CD1c-positive myeloid dendritic cell (primary cell): ENCODE measurements around the gene SSH3.

Experiments used
- DNase-seq: peaks from one replicate; pipeline ENCODE4 v3.0.0-alpha.2; 2016; ENCODE audit errors: extremely low spot score

Gene SSH3

DNA sequence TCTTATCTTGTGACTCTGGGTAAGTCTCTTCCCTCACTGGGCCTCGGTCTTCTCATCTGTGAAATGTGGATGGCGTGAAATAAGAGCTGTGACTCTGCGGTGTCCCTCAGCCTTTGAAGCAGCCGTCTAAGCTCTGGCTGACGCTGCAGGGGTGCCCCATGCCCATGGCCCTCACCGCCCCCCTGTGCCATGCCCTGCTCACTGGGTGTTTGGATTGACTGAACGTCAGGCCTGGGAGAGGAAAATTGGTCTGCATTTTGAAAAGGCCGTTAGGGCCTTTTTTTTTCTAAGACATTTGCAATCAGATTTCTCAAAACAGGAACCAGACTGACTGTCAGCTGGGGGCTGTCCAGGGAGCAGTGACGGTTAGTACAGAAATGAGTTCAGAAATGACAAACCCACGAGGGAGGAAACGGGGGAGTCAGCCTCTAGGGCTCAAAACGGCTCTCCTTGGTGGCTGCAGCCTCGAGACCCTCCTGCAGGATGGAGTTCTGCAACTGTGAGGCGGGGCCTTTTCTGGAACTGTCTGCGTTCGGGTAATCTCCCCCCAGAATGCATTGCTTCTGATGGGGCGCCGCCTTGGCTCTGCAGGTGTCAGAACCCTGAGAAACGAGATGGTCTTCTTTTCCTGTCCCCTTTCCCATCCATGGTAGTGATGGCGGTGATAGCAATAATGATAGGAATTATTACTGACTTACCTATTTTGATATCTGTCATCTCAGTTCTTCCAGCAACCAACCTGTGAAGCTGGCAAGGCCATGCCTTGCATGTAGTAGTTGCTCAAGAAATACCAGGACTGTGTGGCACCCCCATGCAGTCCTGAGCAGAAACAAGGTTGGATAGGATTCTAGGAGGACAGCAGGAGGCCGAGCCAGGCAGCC, 35.0 kb upstream of the SSH3 start:
- DNase-seq: peak; percentile 95

DNA sequence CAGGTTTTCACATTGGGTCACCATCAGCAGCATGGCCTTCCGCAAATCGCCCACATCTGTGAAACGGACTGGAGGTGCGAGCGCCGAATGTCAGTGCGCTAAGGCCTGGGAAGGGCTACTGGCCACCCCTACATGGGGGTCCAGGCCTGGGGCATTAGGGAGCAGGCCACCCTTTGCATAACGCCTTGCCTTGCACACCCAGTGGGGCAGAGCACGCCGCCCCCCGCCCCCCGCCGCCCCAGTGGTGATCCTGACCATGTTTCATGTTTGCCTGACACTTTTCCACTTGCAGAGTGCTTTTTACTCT, 34.4 kb upstream of the SSH3 start:
- no peak for DNase-seq

DNA sequence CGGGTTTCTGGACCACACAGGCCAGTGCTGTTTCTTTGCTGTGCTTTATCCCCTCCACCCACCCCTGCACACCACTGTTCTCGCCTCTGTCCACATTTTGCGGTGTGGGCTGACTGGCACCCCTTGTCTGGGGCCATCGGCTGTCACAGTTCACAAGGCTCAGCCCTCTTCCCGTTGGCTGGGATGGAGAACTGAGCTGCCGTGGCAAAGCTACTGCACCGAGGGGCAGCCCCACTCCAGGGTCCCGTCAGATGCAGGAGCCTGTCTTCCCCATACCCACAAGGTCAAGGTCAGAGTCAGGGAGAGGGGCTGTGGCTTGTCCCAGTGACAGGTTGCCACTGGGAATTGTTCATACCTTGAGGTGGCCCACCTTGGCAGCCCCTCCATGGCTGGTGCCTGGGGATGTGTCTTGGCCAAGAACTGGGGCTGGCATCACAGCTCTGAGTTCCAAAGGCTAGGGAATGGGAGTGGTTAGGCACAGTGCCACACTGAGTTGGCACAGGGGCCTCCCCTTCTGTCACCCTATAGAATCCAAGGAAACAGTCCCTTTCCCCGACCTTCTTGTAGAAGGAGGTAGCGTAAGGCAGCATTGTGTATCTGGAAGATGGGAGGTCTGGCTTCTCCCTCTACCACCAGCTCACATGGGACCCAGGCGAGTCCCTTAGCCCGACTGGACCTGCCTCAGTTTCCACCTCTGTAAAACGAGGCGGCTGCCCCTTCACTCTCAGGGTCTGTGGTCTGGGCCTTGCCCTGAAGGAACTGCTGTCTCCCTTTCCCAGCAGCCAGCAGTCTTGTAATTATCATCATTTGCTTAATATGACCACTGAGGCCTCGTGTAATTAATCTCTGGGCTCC, 33.7 kb upstream of the SSH3 start:
- no peak for DNase-seq

DNA sequence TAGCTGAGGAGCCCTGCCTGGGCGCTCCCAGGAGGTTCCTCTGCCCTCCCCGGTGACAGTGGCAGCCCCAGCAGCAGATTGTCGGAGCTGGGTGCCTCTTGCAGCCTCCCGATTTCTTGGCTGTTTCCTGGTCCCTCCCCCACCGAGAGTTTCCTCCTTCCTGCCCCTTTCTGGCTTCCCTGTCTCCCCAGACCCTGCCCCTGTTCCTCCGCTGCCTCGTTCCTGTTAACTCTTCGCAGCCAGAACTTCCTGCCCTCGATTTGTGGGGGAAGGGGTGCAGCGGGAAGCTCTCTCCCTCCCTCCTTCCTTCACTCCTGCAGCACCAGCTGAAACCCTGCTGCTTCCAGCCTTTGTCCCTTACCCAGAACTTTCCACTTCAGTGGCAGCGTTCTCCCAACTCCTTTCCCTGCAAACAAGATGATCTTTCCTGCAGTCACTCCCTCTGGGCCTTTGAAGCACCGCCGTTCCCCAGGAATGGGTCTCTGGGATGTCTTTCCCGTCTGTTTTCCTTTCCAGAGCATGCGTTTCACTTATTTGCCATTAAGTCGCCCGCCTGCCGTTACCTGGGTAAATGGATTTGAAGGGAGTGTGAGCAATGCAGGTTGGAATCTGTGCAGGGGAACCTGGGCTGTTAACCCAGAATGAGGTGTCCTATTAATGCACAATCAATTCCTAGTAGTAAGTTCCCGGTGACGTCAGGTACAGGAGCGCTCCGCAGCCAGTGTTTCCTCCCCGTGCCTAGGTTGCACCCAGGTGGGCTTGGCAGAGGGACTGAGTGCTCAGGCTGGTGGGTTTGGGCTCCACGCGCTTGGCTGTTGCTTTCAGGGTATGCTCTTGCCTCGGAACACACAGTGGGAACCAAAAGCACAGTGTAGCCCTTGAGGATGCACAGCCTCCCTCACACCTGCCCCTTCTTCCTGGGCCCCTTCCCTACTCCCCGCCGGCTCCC, 32.8 kb upstream of the SSH3 start:
- peak; percentile 60 for DNase-seq

DNA sequence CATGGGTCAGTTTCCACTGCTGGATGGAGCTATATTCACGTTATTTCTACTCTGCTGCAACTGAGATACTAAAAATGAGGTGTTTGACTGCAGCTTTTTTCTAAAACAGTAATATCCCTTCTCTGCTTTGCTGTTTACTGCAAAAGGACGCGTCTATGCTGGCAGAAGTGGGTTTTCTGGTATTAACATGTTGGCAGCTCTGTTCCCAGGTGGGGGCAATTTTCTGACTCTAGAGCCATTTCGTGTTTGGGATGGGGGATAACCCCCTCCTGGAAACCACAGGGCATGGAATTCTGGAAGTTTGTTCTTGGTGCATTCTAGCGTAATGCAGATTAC, 32.2 kb upstream of the SSH3 start:
- no peak for DNase-seq

DNA sequence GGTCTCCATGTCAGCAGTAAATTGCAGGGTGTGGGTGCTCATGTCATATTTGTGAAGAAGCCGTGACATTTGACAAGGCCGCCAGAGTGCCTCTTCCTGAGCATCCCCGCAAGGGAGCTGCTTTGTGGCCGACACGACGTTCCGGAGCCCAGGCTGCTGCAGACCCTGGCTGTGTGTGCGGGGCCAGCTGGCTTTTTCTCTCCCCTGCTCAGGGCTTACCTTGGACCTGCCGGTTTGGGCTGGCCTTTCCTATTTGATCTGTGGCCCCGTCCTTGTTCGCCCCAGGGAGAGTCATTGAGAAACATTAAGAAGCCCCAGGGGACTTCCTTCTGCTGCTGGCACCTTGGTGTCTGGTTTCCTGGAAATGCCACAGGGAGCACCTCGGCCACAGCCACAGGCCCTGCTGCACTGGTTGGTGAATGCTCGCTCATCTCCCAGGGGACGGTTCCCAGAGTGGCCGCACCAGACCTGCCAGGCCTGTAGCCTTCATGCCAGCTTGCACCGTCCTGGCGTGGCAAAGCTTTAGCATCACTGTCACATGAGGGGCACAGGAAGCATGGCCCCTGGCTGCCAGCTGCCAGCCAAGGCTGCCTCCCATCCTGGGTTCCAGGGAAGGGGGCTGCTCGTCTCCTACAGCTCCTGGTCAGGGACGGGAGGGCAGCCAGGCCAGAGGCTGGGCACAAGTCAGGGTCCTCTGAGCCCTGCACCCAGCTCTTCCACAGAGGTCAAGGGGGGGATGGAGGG, 31.6 kb upstream of the SSH3 start:
- peak; percentile 41 for DNase-seq

DNA sequence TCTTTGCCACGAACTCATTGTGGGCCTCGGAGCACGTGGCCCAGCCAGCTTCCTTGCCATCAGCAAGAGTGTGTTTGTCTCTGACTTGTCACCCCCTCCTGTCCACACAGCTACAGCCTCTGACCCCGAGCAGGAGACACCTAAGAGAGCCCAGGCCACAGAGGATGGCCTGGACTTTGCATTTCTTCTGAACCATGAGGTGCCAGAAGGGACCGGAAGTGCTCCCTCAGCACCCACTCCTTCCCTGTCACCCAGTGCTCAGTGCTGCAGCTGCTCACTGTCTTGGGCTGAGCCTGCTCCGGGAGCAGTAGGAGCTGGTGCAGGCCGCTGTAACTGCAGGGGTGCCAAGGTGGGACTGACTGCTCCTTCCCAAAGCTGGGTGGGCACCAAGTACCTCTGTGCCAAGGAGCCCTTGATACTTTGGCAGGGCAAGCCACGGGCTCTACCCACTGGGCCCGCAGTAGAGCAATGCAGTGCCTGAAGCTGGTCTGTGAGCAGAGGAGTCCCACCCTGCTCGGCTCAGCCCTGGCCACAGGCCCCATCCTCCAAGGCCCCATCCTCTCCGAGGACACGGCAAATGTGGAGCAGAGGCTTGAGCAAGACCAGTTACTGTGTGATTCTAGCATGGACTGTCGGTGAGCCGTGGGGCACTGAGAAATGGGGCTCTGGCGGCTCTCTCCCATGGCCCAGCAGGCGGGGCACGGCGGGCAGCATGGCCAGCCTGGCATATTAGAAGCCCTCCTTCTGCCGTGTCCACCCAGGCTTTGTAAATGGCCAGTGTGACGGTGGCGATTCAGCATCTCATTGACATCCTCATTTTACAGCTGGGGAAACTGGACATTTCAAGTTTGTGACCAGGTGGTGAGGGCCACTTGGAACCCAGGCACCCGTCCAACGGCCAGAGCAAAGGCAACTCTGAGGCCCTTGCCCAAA, 30.7 kb upstream of the SSH3 start:
- peak; percentile 58 for DNase-seq

DNA sequence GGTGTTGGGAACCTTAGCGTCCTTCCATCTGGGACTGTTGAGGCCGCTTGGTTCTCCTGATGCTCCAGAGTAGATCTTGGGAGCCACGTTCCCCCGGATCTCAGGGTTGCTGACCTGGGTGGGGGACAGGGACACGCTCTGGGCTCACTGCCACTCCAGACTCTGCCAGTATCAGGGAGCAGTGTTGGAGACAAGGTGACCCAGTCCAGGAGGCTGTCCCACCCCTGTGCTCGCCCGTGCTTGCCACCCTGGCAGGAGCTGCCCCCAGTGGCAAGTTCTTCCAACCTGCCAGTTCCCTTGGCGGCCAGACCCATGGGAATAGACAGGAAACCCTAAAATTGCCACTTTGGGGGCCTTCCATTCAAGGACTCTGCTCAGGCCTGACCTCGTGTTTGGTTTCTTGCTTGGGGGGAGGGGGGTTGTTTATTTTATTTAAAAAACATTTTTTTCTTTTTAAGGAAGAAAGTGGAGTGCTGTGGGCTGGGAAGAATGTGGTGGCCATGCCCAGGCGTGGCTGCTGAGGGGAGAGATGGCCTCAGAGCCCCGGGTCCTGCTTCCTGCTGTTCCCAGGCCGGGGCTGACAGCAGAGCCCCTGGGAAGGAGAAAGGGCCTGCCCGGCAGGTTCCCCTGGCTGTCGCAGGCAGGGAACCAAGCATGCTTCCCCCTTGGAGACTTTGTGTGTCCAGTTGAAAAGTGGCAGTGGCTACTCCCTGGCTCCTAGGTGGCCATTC, 29.9 kb upstream of the SSH3 start:
- DNase-seq: no peak

DNA sequence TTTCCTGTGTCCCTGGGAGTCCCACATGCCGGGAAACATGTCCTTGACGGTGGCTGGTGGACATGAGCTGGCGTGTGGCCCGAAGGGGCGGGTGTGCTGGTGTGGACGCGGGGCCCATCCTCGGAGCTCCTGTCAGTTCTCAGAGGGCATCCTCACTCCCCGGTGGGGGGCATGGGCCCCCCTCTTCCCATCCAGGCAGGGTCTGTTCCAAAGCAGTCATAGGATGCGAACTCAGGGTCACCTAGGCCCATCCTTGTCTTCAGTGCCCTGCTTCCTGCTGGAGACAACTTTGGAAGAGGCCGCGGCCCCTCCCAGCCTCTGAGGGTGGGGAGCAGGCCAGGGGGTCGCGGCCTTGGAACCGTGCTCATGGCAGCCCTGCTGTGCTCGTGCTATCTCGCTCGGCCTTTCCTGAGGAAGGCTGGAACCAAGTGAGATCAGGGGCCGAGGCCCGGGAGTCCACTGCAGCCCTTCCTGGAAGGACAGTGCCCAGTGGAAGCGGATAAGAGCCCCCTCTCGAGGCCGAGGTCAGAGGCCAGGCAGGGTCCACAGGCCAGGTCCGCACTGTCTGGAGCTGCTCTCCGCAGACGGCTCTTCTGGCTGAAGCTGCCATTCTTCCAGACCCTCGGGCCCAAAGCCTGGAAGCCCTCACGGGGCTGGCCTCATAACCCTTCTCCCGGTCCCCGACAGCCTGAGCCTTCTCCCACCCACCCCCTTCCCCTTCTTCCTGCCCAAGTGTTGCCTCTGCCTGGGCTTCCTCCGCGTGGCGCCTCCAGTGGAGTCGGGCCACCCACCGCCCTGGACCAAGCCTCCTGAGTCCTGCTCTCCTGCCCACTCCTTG, 28.3 kb upstream of the SSH3 start:
- DNase-seq: no peak

DNA sequence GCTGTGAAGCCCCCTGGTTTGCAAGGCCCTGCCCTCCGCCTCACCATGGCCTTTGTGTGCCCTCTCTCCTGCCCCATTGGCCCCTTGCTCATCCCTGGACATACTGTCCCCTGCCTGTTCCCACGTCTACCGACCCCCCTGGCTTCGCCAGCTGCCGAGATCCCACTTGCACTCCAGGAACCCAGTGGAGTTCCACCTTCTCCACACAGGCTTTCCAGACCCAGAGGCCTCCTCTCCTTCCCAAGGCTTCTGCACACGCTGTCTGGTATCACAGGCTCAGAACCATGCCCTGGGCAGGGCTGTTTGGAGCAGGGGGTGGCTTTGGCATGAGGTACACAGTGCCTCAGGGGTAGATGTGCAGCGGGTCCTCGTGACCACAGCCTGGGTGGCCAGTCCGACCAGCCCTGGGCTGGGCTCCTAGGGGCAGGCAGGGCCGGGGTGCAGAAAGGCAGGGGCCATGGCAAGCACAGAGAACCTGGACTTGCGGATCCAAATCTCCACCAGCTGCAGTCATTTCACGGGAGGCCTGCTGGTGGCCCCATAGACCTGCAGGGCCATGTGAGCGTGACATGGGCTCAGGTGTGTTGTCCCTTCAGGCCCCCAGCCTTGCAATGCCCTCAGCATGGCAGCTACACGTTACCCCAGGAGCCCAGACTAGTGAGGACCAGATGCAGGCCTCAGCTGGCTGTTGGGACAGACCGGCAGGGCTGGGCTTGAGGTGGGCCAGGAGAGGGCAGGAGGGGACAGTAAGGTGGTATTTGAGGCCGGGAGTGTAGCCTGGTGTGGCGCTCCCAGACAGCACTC, 27.5 kb upstream of the SSH3 start:
- DNase-seq: no peak

DNA sequence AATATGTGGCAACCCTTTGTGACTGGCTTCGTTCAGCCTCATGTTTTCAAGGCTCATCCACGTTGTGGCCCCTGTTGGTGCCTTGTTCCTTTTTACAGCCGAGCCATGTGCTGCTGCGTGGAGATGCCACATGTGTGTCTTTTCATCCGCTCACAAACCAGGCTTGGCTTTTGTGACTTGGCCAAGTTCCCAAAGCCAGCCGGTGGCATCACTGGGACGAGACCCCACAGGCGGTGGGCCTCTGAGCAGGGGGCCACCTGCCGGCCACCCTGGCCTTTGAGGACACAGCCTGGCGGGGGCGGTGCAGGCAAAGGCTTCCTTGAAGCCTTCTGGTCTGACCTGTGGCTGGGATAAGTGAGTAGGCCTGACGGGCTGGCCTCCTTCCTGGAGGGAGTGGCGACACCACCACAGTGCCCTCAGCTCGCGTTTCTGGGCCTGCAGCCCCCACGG, 26.5 kb upstream of the SSH3 start:
- DNase-seq: peak; percentile 68

DNA sequence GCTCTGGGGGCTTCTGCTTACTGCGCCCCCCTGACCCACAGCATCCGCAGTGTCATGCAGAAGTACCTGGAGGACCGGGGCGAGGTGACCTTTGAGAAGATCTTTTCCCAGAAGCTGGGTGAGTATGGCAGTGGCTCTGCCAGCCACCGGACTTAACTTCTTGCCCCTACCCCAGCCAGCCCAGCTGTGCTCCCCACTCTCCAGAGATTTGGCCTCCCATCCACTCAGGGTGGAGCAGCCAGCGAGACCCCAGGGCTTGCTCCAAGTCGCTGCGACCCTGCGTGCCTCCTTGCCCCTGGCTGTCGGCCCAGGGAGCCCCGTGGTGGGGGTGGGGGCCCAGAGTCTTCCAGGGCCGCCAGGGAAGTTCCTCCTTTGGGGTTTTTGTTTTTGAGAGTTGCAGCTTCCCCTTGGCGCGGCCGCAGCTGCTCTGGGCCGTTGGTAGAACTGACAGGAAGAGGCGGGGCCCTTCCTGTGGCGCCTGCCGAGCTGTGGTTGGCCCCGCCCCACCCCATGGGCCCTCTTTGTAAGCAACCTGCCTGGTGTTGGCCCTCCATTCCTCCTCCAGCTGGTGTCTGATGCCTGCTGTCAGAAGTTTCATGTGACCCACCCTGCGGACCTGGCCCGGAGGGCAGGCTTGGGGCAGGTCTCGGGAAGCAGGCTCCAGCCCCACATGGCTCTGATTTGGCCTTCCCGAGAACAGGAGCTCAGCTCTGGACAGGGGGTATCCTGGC, 25.9 kb upstream of the SSH3 start:
- peak; percentile 97 for DNase-seq

DNA sequence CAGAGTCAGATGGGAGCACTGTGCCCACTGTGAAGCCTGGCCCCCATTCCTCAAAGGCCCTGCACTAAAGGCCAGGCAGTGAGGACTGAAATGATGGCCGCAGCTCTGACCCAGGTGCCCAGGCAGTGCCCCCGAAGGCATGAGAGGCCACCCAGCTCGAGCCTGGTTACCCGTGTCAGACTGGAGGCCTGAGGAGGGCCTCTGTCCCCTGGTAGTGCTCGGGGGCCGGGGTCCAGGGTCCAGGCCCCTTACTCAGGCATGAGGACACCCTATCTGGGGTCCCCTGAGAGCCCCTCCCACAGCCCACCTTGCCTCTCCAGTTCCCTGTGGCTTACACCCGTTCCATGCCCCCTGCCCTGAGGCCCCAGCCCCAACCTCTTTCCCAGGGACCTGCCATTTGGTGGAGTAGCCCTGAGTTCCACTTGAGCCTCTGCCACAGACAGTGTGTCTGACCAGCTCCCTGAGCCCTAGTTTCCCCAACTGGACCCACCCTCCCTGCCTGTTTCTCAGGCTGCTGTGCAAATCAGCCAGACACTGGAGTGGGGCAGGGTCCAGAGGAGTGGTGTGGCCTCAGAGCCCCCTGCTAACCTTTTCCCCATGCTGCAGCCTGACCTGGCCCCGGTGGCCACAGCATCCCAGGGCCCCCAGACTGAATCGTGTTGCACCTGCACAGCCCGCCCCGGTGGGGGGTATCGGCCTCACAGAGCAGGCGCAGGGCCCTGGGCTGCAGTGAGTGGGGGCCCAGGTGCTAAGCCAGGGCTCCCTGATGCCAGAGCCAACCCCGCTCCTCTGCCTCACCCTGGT, 25.0 kb upstream of the SSH3 start:
- no peak for DNase-seq

DNA sequence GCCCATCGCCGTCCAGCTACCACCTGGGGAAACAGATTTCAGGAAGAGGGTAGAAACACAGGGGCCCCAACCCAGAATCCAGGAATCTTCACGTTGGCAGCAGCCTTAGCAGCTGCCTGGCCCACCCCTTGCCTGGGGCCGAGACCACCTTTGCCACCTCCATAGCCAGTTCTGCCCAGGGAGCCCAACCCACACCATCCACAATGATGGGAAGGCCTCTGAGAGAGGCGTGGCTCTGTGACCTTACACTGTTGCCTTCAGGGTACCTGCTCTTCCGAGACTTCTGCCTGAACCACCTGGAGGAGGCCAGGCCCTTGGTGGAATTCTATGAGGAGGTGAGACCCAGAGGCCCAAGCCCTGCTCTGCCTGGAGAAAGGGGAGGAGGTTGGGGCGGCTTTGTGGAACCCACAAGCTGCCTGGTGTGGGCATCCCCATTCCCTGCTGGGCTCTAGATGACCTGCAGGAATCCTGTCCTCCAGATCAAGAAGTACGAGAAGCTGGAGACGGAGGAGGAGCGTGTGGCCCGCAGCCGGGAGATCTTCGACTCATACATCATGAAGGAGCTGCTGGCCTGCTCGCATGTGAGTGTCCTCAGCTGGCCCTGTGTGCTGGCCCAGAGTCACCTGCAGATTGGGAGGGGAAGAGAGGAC, 24.3 kb upstream of the SSH3 start:
- DNase-seq: no peak

DNA sequence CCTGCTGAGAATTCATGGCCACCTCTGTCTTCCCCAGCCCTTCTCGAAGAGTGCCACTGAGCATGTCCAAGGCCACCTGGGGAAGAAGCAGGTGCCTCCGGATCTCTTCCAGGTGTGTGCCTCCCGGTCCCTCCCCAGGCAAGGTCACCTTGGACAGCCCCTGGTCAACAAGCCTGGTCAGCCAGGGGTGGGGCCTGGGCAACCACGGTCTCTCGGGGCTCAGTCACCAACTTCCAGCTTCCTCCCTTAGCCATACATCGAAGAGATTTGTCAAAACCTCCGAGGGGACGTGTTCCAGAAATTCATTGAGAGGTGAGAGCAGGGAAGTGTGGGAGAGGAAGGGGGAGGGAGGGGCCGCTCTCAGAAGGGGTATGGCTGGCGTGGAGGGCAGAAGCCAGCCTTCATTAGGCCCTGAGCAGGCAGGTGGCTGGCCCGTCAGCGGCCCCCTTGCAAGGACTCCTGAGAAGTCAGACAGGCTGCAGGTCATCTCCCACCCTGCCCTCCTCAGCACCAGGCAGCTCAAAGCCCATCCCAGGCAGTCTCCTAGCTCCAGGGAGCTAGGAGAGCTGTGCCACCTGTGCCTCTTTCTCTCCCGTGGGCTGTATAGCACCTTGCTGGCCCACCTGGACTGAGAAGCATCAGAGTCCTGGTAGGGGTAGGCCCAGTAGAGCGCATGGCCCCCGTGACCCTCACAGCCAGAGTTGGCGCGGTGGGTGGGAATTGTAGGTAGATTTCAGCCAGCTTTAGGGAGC, 23.6 kb upstream of the SSH3 start:
- no peak for DNase-seq
